Nephron progenitor cell (in vitro differentiated cells): ENCODE measurements around the gene STAT5B.
A peak's percentile ranks its signal among the peaks of the same experiment; 100 is the strongest.
"Not testable (repeated sequence)": the region's sequence is repeated elsewhere in the genome, so short reads cannot be mapped to it uniquely, and the experiment has no call there.

ENCODE experiments used
- DNase-seq: peaks from one replicate; pipeline ENCODE4 v3.0.0; 2021
- H3K27ac Mint-ChIP-seq: 2 replicates; pipeline ENCODE4 v1.8.0; 2021; ENCODE audit warnings: mild to moderate bottlenecking, moderate library complexity, mixed read lengths
- H3K27me3 Mint-ChIP-seq: 2 replicates; pipeline ENCODE4 v1.8.0; 2021; ENCODE audit warnings: mild to moderate bottlenecking, low read depth, mixed read lengths; ENCODE audit not compliant: poor library complexity
- H3K36me3 Mint-ChIP-seq: 2 replicates; pipeline ENCODE4 v1.8.0; 2021; ENCODE audit warnings: low read depth, mixed read lengths
- H3K4me1 Mint-ChIP-seq: 2 replicates; pipeline ENCODE4 v1.8.0; 2021; ENCODE audit warnings: mixed read lengths
- H3K4me3 Mint-ChIP-seq: 2 replicates; pipeline ENCODE4 v1.8.0; 2021; ENCODE audit warnings: mild to moderate bottlenecking, moderate library complexity, mixed read lengths
- H3K9me3 Mint-ChIP-seq: 2 replicates; pipeline ENCODE4 v1.8.0; 2021; ENCODE audit warnings: mild to moderate bottlenecking, moderate library complexity, mixed read lengths
- CTCF ChIP-seq: fragments of 200-600 bp; sonication (generic); IDR thresholded peaks from 2 replicates; pipeline ENCODE4 v1.5.0; 2021; ENCODE audit warnings: antibody characterized with exemption

STAT5B gene

GRCh38 chr17:42189651-42189965 lies 86.6 kb downstream of the STAT5B start:
- Mint-ChIP-seq H3K36me3 (no peaks in the 10 kb centered on the region), H3K4me3 (no peak overlapping the region), H3K9me3 (no peaks in the 10 kb centered on the region), H3K4me1 (peaks cover 29% of the 10 kb centered on the region), H3K27ac (no peak overlapping the region), H3K27me3 (peaks cover 31% of the 10 kb centered on the region)
- no peak for DNase-seq
- no peak for TF ChIP-seq CTCF

GRCh38 chr17:42188749-42189650 lies 87.2 kb downstream of the STAT5B start:
- no peak for DNase-seq
- Mint-ChIP-seq H3K36me3 (no peaks in the 10 kb centered on the region), H3K9me3 (no peaks in the 10 kb centered on the region), H3K4me3 (no peak overlapping the region), H3K27me3 (peaks cover 32% of the 10 kb centered on the region), H3K27ac (no peak overlapping the region), H3K4me1 (peaks cover 25% of the 10 kb centered on the region)
- no peak for TF ChIP-seq CTCF

DNA sequence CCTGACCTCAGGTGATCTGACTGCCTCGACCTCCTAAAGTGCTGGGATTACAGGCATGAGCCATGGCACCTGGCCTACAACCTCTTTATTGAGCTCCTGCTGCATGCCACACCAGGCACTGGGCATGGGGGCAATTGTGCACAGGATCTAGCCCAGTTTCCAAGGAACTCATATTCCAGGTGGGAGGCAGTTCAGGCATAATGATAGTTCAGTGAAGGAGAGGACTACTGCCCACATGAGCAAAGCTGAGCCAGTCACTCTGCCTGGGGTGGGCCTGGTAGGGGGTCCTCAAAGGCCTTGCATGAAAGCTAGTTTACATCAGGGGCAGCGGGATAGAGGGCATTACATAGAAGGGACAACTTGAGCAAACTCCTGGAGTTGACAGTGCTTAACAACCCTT lies 88.4 kb downstream of the STAT5B start:
- peaks cover 44% of the 10 kb centered on the region for H3K27me3 Mint-ChIP-seq
- no peak for DNase-seq
- no peaks in the 10 kb centered on the region for H3K36me3 Mint-ChIP-seq
- no peak for TF ChIP-seq CTCF
- no peak overlapping the region for H3K4me3 Mint-ChIP-seq
- no peaks in the 10 kb centered on the region for H3K9me3 Mint-ChIP-seq
- no peak overlapping the region for H3K27ac Mint-ChIP-seq
- H3K4me1 Mint-ChIP-seq = peaks cover 24% of the 10 kb centered on the region

- peaks cover 24% of the 10 kb centered on the region for H3K4me1 Mint-ChIP-seq
- H3K4me3 Mint-ChIP-seq, DNase-seq, H3K36me3 Mint-ChIP-seq, H3K9me3 Mint-ChIP-seq, H3K27ac Mint-ChIP-seq: not testable (repeated sequence)
- peaks cover 60% of the 10 kb centered on the region for H3K27me3 Mint-ChIP-seq
Observed at GRCh38 chr17:42186191-42186590, 90.0 kb downstream of the STAT5B start.

DNA sequence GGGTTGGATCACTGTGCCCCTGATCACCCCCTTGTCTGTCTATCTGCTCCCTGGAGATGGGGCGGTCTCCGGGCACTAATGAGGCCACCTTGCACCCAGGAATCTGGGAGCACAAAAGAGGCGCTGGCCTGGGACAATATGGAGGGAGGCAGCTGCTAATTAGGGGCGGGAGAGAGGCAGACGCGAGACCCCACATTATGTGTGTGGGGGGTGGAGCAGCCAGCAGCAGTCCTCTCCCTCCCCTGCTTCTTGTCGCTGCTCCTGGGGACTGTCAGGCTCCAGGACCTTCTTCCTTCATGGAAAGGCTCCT lies 90.6 kb downstream of the STAT5B start:
- no peak overlapping the region for H3K27ac Mint-ChIP-seq
- H3K36me3 Mint-ChIP-seq = no peaks in the 10 kb centered on the region
- DNase-seq = no peak
- peaks cover 24% of the 10 kb centered on the region for H3K4me1 Mint-ChIP-seq
- no peak overlapping the region for H3K4me3 Mint-ChIP-seq
- H3K9me3 Mint-ChIP-seq = no peaks in the 10 kb centered on the region
- TF ChIP-seq CTCF = no peak
- peaks cover 65% of the 10 kb centered on the region for H3K27me3 Mint-ChIP-seq

DNA sequence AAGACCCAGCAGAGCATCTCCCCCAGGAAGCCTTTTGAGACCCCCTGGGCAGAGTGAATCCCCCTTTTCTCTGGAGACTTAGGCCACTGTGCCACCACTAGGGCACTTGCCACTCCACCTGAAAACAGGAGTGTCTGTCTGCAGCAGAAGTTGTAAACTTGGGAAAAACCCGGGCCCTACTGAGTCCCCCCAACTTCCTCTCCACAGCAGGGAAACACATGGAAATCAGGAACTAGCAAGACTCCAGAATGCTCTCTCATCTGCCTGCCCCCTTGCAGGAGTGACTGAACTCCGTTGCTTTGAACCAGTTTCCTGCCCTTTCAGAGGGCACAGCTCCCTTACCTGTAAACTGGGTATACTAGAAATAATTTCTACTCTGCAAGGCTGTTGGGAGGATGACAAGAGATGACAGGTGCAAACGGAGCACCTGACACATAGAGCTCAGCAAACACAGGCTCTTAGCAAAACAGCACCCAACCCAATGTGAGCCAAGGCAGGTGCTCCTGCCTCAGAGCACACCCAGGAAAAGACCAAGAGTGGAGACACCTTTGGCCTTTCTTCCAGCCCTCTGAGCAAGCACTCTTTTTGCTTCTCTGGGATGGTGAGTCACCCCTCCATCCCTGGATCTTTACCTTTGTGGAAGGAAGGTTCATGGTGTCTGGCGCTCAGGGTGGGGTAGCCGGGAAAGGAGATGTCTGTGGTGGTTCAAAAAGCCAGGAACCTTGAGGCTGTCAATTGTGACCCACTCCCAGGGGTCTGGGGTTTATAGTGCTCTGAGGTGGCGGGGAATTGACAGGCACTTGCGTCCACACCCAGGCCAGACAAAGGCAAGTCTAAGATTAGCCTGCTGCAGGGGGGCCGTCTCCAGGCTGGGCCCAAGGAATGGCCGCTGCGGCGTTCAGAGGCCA lies 91.2 kb downstream of the STAT5B start, which contains the start of gene HCRT:
Gene HCRT, minus strand, starts transcription at position 740 of the 908 bp plus-strand sequence. Its CDS starts 87 bp downstream, at position 653.
- Mint-ChIP-seq H3K4me1 (peaks cover 24% of the 10 kb centered on the region), H3K4me3 (peak within 1 kb of the TSS; percentile 56), H3K27ac (no peak within 1 kb of the TSS), H3K27me3 (peaks cover 71% of the 10 kb centered on the region), H3K36me3 (no peaks in the 10 kb centered on the region), H3K9me3 (no peaks in the 10 kb centered on the region)
- no peak for TF ChIP-seq CTCF
- DNase-seq = no peak
